Chondrocyte (in vitro differentiated cells): ENCODE results near the gene WDR7. TPM values are rescaled to one million over a fixed set of nuclear protein-coding genes. Genes with fewer than 3 reads are reported as not detected.

ENCODE experiments used
- DNase-seq: peaks from one replicate; pipeline ENCODE4 v3.0.0; 2021; ENCODE audit warnings: mixed read lengths, low spot score
- H3K27ac Mint-ChIP-seq: one replicate; pipeline ENCODE4 v1.8.0; 2021; ENCODE audit warnings: mild to moderate bottlenecking, moderate library complexity, mixed read lengths; ENCODE audit not compliant: unreplicated experiment
- H3K27me3 Mint-ChIP-seq: 2 replicates; pipeline ENCODE4 v1.8.0; 2021; ENCODE audit warnings: low read depth, mixed read lengths
- H3K36me3 Mint-ChIP-seq: 2 replicates; pipeline ENCODE4 v1.8.0; 2021; ENCODE audit warnings: low read depth, mixed read lengths
- H3K4me1 Mint-ChIP-seq: 2 replicates; pipeline ENCODE4 v1.8.0; 2021; ENCODE audit warnings: low read depth, mild to moderate bottlenecking, mixed read lengths
- H3K4me3 Mint-ChIP-seq: one replicate; pipeline ENCODE4 v1.8.0; 2021; ENCODE audit warnings: mild to moderate bottlenecking, moderate library complexity, mixed read lengths; ENCODE audit not compliant: unreplicated experiment
- H3K9me3 Mint-ChIP-seq: 2 replicates; pipeline ENCODE4 v1.8.0; 2021; ENCODE audit warnings: low read depth, mixed read lengths
- total RNA-seq: library from RNA; stranded (reverse); gene quantifications from 3 replicates; pipeline ENCODE4 v1.2.1, GENCODE V29; 2021
- TF ChIP-seq, protein P1 (sequence below): fragments of 200-600 bp; sonication (generic); IDR thresholded peaks from 2 replicates; pipeline ENCODE4 v1.5.0; 2021; ENCODE audit warnings: antibody characterized with exemption, mild to moderate bottlenecking, moderate library complexity

Gene WDR7
- total RNA-seq, 1 donor from 2014 or later: 14.9 TPM

GRCh38 chr18:56900195-56901094, 249.3 kb downstream of the WDR7 start:
- TF ChIP-seq, protein P1, sequence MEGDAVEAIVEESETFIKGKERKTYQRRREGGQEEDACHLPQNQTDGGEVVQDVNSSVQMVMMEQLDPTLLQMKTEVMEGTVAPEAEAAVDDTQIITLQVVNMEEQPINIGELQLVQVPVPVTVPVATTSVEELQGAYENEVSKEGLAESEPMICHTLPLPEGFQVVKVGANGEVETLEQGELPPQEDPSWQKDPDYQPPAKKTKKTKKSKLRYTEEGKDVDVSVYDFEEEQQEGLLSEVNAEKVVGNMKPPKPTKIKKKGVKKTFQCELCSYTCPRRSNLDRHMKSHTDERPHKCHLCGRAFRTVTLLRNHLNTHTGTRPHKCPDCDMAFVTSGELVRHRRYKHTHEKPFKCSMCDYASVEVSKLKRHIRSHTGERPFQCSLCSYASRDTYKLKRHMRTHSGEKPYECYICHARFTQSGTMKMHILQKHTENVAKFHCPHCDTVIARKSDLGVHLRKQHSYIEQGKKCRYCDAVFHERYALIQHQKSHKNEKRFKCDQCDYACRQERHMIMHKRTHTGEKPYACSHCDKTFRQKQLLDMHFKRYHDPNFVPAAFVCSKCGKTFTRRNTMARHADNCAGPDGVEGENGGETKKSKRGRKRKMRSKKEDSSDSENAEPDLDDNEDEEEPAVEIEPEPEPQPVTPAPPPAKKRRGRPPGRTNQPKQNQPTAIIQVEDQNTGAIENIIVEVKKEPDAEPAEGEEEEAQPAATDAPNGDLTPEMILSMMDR: no peak

DNA sequence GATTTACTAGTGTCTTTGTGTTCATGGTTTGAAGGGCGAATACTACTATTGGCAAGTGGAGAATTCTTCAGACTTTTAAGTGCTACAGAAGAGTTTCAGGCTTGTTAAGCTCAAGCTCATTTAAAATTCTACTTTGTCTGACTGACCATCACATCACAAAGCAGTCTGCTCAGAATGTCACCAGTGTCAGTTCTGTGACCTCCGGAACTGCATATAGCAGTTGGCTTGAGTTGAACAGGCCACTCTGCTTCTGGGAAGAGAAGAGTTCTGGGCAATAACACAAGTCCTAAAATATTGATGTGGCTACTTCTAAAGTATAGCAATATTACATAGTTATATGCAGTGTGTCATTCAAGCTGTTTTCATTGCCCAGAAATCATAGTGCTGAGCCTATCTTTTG, 250.8 kb downstream of the WDR7 start:
- Mint-ChIP-seq H3K4me3 (no peak overlapping the region), H3K36me3 (peaks cover 1% of the 10 kb centered on the region), H3K27ac (no peak overlapping the region), H3K4me1 (peaks cover 6% of the 10 kb centered on the region), H3K9me3 (no peaks in the 10 kb centered on the region), H3K27me3 (no peaks in the 10 kb centered on the region)
- TF ChIP-seq, protein P1: no peak
- no peak for DNase-seq

More at GRCh38 chr18:56900195-56901094, 249.3 kb downstream of the WDR7 start:
- Mint-ChIP-seq H3K9me3 (no peaks in the 10 kb centered on the region), H3K36me3 (no peaks in the 10 kb centered on the region), H3K4me1 (peaks cover 5% of the 10 kb centered on the region), H3K27ac (no peak overlapping the region), H3K4me3 (no peak overlapping the region), H3K27me3 (no peaks in the 10 kb centered on the region)
- DNase-seq: no peak

DNA sequence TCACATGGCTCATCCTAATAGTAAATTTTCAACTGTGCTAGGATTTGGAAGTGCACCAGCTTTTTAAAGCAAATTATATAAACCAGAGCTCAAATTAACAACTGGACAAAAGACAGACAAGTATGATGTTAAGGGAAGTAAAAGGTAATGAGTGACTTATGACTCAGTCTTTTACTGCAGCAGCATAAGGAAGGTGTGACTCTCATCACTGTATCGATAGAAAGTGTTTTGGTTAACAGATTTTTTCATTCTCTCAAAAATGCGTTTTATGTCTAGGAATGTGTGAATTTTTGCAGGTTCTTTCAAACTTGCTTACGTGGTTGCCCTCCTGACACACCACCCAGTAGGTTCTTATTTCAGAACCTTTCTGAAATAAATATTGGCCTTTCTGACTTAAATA, 251.5 kb downstream of the WDR7 start:
- Mint-ChIP-seq H3K4me3 (no peak overlapping the region), H3K27me3 (no peaks in the 10 kb centered on the region), H3K36me3 (peaks cover 1% of the 10 kb centered on the region), H3K4me1 (peaks cover 9% of the 10 kb centered on the region), H3K27ac (no peak overlapping the region), H3K9me3 (no peaks in the 10 kb centered on the region)
- TF ChIP-seq, protein P1: no peak
- DNase-seq: no peak

DNA sequence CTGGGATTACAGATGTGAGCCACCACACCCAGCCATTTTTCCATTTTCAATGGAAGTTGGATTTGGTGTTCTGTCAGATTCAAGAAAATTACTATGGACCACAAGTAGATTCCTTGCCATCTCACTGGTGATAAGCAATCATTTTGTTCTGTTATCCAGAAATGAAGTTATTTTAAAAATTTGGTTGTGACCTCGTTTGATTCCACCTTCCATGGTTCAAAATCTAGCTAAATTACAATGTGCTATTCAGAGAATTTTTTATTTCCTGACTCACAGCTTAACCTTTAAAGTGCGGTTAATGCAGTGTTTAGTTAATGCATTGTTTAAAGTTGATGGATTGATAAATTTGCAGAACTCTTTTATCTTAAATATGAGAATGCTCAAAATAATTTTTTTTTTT, 252.5 kb downstream of the WDR7 start:
- H3K4me1 Mint-ChIP-seq: peaks cover 9% of the 10 kb centered on the region
- no peaks in the 10 kb centered on the region for H3K9me3 Mint-ChIP-seq
- H3K27ac Mint-ChIP-seq: no peak overlapping the region
- TF ChIP-seq, protein P1: no peak
- DNase-seq: no peak
- H3K4me3 Mint-ChIP-seq: no peak overlapping the region
- peaks cover 1% of the 10 kb centered on the region for H3K36me3 Mint-ChIP-seq
- H3K27me3 Mint-ChIP-seq: no peaks in the 10 kb centered on the region

- peaks cover 3% of the 10 kb centered on the region for H3K36me3 Mint-ChIP-seq
- TF ChIP-seq, protein P1: no peak
- H3K4me3 Mint-ChIP-seq: no peak overlapping the region
- H3K4me1 Mint-ChIP-seq: peaks cover 4% of the 10 kb centered on the region
- no peaks in the 10 kb centered on the region for H3K27me3 Mint-ChIP-seq
- no peak overlapping the region for H3K27ac Mint-ChIP-seq
- H3K9me3 Mint-ChIP-seq: no peaks in the 10 kb centered on the region
- no peak for DNase-seq
Observed at GRCh38 chr18:56907771-56908170, 256.6 kb downstream of the WDR7 start.
